OCI-M2 (cell line): ENCODE measurements around the gene KLRC4.
A peak's percentile ranks its signal among the peaks of the same experiment; 100 is the strongest.
"Not testable (repeated sequence)": the region's sequence is repeated elsewhere in the genome, so short reads cannot be mapped to it uniquely, and the experiment has no call there.

ENCODE experiments used
- DNase-seq: peaks from one replicate; lab custom pipeline; 2025; ENCODE audit not compliant: unreplicated experiment; lab: John Stamatoyannopoulos, UW

KLRC4 gene

DNA sequence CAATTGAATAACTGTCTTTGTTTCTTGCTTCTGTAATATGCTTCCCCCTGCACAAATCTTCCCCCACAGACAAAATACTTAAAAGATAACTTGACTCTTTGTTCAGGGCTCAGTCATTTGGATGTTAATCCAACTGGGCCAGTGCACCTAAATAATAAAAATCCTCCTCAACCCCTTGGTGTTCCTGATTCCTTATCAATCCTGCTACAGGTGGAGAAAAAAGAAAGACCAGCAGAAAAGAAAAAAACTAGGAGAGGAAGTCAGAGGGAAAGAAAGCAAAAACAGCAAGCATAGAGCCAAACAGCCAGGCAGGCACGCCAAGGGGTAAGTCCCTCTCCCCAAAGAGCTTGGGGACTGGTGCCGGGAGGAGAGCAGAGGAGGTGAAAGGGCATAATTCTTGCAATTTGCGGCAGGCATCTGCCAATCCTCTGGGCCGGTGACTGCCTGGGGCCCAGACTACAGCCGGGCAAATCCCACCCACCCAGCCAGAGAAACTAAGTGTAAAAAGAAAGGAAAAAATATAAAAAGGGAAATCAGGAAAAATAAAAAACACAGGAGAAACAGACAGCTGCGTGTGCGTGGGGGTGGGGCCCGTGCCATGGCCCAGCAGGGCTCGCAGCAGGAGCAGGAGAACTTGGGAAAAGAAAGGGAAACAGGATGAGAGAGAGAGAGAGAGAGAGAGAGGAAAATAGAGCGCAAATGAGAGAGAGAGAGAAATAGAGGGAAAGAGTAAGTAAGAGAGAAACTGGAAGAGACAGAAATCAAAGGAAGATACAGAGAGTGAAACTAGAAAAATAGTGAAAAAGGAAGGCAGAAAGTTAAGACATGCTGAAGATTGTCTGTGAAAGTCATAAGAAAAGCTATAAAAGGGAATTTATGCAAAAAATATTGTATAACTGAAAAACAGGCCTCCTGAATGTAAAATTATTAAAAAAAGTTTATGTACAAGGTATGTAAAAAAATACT is 41.1 kb downstream of the KLRC4 start:
- DNase-seq: no peak

DNA sequence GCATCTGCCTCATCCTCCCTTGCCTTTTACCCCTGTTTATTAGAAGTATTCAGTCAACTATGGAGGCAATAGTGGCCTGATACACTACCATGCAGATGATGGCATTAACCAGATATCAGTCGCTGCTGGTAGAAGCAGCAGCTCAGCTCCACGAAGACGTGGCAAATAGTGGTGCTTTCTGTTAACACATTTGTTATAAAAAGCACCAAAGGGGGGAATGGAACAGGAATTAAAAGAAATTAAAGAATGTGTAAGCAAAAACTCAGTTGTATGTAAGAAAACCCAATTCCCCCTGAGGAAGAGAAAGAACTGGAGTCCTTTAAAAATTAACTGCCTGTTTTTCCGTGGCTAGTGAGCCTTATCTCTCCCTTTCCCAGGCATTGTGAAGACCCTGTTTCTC is 41.8 kb downstream of the KLRC4 start:
- not testable (repeated sequence) for DNase-seq

DNA sequence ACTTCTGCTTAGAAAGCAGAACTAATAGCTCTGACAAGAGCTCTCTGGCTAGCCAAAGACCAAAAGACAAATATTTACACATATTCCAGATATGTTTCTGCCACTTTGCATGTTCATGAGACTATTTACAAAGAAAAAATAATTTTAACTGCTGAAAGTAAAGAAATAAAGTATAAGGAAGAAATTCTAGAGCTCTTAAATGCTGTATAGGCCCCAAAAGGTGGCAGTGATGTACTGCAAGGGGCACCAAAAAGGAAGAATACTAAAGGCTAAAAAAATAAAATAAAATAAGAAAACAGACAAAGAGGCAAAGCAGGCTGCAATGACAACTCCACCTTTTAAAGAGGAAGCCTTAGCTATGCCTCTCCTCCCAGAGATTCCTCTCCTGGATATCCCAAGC is 42.7 kb downstream of the KLRC4 start:
- no peak for DNase-seq

DNA sequence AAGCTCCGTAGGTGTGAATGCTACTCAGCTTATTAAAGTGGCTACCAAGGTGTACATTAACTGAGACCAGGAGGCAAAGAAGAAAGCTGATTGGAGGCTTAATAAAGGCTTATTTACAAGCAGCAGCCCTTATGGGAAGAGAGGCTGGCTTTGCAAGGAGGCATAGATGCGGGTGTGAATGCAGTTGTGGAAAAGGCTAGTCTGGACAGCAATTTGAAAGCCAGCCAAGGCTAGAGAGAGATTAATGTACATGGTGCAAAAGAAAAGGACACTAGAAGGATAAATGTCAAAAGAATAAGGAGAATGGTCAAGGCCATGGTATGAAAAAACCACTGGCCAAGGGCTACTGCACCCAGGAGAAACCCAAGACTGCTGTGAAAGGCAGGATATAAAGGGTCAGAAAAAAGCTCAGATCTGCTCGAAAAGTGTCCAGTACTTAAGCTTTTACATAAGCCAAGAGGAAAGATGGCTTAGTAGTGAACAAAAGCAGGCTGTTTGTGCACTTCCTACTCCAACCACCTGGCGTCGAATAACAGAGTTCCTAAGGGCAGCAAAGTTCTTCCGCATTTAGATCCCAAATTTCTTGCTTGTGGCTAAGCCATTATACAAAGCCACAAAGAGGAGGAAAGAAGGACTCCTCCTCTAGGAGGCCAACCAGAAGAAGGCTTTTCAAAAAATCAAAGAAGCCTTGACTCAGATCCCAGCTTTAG is 43.7 kb downstream of the KLRC4 start:
- DNase-seq: no peak

DNA sequence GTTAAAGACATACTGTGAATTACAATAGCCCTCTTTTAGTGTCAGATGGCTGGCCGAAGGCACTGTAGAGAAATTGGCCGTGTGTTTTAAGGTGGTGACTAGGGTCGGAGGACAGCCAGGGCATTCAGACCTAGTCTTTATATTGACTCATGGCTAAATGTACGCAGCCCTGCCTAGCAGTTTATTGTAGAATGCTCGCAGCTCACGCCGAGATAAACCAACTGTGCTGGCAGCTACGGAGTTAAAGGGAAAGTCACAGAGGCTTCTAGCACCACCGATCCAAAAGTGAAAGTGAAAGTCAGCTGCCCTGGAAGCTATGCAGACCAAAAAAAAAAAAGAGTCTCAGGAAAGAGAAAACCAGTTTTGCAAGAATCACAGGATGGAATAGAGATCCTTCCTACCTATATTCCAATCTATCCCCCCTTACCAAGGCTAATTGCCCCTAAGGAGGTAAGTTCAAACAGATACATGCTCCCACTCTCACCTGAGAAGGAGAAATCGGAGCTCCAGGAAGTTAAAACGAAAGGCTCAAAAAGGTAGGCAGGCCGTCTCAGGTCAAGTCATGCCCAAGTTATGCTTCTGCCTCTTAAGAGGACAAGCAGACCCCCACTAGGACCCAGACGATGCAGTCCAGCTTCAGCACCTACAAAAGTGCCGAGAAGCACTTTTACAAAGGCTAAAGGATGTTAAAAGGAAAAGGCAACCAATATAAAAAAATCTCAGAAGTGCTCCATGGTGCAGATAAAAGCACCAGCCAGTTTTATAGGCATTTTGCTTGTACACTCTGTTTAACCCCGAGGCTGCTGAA is 44.5 kb downstream of the KLRC4 start:
- DNase-seq: no peak

DNA sequence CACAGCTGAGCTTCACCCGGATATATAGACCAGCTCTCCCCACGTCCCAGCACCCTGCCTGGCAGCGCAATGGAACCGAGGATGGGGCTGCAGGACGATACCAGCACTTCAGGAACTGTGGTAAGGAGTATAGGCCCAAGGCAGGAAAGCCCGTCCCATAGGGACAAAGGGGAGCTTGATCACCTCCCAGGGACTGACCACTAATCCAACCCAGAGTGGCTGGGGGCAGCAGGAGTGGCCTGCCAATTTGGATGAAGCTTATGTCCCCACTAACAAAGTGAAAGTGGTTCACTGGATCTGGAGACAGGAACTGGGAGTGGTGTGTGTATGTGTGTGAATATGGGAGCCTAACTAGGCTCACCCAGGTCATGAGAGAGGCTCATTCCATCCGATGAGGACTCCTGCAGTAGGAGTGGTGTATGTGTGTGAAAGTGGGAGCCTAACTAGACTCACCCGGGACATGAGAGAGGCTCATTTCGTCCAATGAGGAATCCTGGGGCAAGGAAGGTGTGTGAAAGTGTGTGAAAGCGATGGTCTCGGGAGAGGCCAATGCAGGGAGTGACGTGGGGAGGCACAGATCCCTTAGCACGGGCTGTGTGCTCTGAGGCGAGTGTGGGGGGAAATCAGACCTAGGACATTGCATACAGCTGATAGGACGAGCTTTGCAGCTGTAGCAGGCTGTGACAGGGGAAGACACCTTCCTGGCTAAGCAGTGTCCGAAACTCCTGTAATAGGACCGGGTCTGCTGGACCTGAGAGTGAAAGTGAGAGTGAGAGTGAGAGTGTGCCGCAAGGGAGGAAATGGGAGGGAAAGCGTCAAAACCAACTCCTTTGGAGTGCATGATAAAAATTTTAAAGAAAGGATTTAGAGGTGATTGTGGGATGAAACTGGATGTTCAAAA is 45.4 kb downstream of the KLRC4 start:
- no peak for DNase-seq

DNA sequence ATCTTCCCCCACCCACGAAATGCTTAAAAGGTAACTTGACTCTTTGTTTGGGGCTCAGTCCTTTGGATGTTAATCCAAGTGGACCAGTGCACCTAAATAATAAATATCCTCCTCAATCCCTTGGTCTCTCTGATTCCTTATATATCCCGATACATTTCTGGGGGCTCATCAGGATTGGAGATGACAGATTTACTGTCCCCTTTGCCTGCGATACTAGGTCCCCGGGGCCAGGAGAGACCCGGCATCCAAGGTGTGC is 46.0 kb downstream of the KLRC4 start:
- no peak for DNase-seq

DNA sequence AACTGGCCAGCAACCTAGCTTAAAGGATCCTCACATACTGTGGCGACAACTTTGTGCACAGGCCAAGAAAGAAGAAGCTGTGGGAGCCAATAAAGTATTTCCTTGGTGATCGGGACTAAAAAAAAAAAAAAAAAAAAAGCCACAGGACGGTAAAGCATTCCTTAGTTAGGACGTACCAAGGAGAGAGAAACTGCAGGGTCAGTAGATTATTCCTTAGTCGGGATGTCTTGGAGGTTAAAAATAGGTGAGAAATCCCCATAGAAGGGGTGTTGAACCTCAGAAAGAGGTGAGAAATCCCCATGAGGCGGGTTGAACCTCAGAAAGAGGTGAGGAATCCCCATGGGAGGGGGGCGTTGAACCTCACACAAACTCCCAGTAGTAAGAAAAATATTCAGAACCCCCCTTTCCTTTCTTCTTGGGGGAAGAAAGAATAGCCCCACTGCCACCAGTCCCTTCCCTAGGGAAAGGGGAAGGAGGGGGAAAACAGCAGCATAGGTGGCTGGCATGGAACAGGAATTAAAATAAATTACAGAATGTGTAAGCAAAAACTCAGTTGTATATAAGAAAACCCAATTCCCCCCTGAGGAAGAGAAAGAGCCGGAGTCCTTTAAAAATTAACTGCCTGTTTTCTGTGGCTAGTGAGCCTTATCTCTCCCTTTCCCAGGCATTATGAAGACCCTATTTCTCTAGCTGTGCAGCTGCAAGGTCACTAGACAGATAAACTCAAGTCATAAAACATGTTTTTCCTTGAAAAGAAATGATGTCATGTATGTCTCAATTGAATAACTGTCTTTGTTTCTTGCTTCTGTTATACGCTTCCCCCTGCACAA is 46.5 kb downstream of the KLRC4 start:
- DNase-seq: peak; percentile 44

DNA sequence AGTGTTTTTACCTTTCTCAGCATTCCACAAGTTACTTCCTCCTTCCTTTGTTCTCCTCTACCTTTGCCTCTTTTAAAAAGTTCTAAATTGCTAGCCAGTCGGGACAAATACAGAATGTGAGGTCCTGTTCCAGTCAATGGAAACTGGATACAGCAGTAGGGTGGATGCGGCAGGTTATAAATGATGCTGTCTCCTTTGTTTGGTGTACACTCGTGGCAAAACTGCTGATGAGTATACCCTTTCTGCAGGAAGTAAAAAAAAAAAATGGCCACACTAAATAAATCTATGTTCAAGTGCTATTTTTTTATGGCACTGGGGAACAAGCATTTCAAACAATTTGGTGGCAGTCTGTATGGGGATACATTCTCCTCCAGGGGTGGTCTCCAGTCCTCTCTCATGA is 47.2 kb downstream of the KLRC4 start:
- DNase-seq: no peak

DNA sequence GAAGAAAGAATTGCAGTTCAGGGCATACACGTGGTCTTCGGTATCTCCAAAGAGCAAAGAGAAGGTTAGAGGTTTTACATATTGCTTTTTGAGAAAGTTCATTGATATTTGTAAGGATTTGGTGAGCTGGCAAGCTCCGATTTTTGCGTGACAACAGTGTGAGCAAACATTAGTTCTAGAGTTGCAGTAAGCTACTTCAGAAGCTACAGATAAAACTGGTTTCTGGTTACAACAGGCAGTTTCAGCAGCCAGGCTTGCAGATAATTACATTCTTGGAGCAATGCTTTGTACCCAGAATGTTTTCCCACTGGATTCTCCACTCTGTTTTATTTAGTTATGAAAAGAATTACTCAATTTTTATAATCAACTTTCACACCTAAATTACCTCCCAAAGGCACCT is 47.9 kb downstream of the KLRC4 start:
- DNase-seq: no peak

DNA sequence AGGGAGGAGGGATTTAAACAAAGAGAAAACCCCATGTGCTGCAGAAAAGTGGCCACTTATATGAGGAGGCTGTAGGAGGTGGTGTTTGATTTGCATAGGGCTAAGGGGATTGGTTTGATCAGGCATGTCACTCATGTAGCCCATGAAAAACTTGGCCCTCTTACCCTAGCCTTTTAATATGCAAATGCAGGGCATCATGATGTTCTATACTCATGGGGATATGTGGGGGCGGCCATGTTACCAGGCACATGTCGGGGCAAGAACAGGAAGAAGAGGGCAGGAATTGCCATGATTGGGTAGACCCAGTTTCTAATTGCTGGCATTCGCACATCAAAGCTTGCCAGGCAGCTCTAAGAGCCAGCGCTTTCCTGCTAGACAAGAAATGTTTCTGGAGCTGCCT is 48.5 kb downstream of the KLRC4 start:
- DNase-seq: no peak

DNA sequence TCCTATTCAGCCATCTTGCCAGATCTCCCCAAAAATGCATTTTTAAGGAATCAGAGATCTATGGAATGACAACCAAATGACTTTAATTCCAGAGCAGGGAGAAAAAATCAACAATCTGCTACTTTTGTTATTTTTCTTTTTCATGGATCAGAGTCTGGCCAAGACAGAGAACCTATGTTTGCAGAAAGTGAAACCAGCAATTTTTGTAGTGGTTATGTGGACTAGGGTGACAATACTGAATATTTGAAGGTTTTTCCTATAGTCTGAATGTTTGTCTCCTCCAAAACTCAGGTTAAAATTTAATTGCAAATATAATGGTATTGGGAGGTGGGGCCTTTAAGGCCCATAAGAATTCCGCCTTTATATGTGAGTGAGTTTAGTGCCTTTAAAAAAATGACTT is 50.6 kb downstream of the KLRC4 start:
- no peak for DNase-seq

DNA sequence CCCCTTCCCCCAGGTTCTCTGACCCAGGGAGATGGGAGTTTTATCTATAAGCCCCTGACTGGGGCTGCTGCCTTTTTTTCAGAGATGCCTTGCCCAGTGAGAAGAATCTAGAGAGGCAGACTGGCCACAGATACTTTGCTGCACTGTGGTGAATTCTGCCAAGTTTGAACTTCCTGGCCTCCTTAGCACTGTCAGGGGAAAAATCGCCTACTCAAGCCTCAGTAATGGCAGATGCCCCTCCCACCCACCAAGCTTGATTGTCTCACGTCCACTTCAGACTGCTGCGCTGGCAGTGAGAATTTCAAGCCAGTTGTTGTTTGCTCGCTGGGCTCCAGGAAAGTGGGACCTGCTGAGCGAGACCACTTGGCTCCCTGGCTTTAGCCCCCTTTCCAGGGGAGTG is 51.4 kb downstream of the KLRC4 start:
- DNase-seq: no peak
